WTC11 (cell line): Measurements from ENCODE around the gene UBL4B.

ENCODE experiments used
- ATF2 ChIP-seq: sonication (generic); formaldehyde crosslinking; IDR thresholded peaks from 2 replicates; pipeline ENCODE4 v1.8.1; 2022; ENCODE audit warnings: low read depth, missing genetic modification reagents, borderline replicate concordance
- CTCF ChIP-seq: fragments of 200-600 bp; IDR thresholded peaks from 2 replicates; pipeline ENCODE4 v1.8.0; 2022; ENCODE audit warnings: antibody characterized with exemption
- PREB ChIP-seq: sonication (generic); formaldehyde crosslinking; IDR thresholded peaks from 2 replicates; pipeline ENCODE4 v1.8.1; 2022; ENCODE audit warnings: mild to moderate bottlenecking, missing genetic modification reagents, moderate library complexity, borderline replicate concordance
- RELA ChIP-seq: sonication (generic); formaldehyde crosslinking; IDR thresholded peaks from 2 replicates; pipeline ENCODE4 v1.8.1; 2022; ENCODE audit warnings: missing genetic modification reagents, mild to moderate bottlenecking, borderline replicate concordance
- STAT6 ChIP-seq: sonication (generic); formaldehyde crosslinking; conservative IDR thresholded peaks from 2 replicates; pipeline ENCODE4 v1.8.1; 2023; ENCODE audit warnings: mild to moderate bottlenecking, low read depth, missing genetic modification reagents, moderate library complexity
- USF1 ChIP-seq: sonication (generic); formaldehyde crosslinking; IDR thresholded peaks from 2 replicates; pipeline ENCODE4 v1.8.0; 2022; ENCODE audit warnings: mild to moderate bottlenecking, missing genetic modification reagents

GRCh38 chr1:110138956-110139355 is 26.7 kb downstream of the UBL4B start:
- TF ChIP-seq RELA (CRISPR knock-in tag): no peak
- TF ChIP-seq CTCF: no peak
- TF ChIP-seq PREB: no peak
- no peak for TF ChIP-seq USF1 (CRISPR knock-in tag)
- TF ChIP-seq ATF2 (CRISPR knock-in tag): no peak
- TF ChIP-seq STAT6 (CRISPR knock-in tag): no peak
